22Rv1 (cell line): ENCODE measurements around the gene ACOX2.

Experiments
- ZFX ChIP-seq: fragments of 450-650 bp; IDR thresholded peaks from 2 replicates; pipeline ENCODE4 v1.6.1; 2017; ENCODE audit warnings: antibody characterized with exemption, borderline replicate concordance
- TF ChIP-seq, protein P1 (sequence below): fragments of 450-650 bp; IDR thresholded peaks from 2 replicates; pipeline ENCODE4 v1.5.1; 2017; ENCODE audit warnings: mild to moderate bottlenecking

DNA sequence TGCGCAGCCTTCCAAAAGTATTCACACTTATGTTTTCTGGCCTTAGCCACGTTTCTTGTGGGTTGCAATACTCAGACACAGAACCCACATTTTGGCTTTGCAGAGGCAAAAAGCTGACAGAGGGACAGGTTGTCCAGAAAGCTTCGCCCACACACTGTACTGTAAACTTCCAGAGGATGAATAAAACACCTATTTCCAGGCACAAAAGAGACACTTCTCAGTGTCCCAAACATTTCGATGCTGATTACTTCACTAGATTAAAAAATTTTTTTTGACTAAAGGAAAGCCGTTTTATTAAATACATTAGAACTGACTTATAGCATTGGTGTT is 73.1 kb downstream of the ACOX2 start:
- TF ChIP-seq, protein P1, sequence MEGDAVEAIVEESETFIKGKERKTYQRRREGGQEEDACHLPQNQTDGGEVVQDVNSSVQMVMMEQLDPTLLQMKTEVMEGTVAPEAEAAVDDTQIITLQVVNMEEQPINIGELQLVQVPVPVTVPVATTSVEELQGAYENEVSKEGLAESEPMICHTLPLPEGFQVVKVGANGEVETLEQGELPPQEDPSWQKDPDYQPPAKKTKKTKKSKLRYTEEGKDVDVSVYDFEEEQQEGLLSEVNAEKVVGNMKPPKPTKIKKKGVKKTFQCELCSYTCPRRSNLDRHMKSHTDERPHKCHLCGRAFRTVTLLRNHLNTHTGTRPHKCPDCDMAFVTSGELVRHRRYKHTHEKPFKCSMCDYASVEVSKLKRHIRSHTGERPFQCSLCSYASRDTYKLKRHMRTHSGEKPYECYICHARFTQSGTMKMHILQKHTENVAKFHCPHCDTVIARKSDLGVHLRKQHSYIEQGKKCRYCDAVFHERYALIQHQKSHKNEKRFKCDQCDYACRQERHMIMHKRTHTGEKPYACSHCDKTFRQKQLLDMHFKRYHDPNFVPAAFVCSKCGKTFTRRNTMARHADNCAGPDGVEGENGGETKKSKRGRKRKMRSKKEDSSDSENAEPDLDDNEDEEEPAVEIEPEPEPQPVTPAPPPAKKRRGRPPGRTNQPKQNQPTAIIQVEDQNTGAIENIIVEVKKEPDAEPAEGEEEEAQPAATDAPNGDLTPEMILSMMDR, result peak; percentile 66
- no peak for TF ChIP-seq ZFX
